H1 (cell line): ENCODE data around the gene CLEC2D. TPM values are rescaled to one million over a fixed set of nuclear protein-coding genes. Genes with fewer than 3 reads are reported as not detected.
"Not testable (repeated sequence)": the region's sequence is repeated elsewhere in the genome, so short reads cannot be mapped to it uniquely, and the experiment has no call there.

ENCODE experiments used
- CTCF ChIA-PET: fragments of 300-600 bp; sonication (Branson Sonifier 250); formaldehyde crosslinking; loops from one replicate; lab custom pipeline; 2021; ENCODE audit not compliant: partially characterized antibody; lab: Charles Lee
- POLR2A ChIA-PET: fragments of 300-600 bp; sonication (Branson Sonifier 250); formaldehyde crosslinking; loops from one replicate; lab custom pipeline; 2021; ENCODE audit warnings: inconsistent platforms; ENCODE audit not compliant: partially characterized antibody; lab: Charles Lee
- DNase-seq, 2 experiments: peaks; one replicate each; pipeline versions ENCODE4 v3.0.0 to v3.0.0-alpha.2; 2010 to 2022; ENCODE audit warnings: low spot score in 2 of 2, low read depth in 1 of 2, mixed read lengths in 1 of 2
- FAIRE-seq: peaks from 2 replicates; lab custom pipeline; 2011; peaks lifted over from hg19 to GRCh38; lab: Jason Lieb, UNC
- H2AFZ ChIP-seq: 2 replicates; pipeline ENCODE4 v1.8.1; 2012; ENCODE audit warnings: low read length, inconsistent platforms
- H2AK5ac ChIP-seq: 2 replicates; pipeline ENCODE4 v1.6.1; 2013; ENCODE audit warnings: low read depth, low read length
- H2BK120ac ChIP-seq: replicated peaks from 2 replicates; pipeline ENCODE3; 2013; ENCODE audit warnings: low read depth, low read length, inconsistent platforms
- H2BK12ac ChIP-seq: 2 replicates; pipeline ENCODE4 v1.6.1; 2013; ENCODE audit warnings: low read depth, low read length
- H2BK15ac ChIP-seq: 2 replicates; pipeline ENCODE4 v1.6.1; 2013; ENCODE audit warnings: low read length
- H2BK20ac ChIP-seq: 2 replicates; pipeline ENCODE4 v1.6.1; 2013; ENCODE audit warnings: low read length
- H2BK5ac ChIP-seq: 2 replicates; pipeline ENCODE4 v1.6.1; 2013; ENCODE audit warnings: low read depth, low read length
- H3K14ac ChIP-seq: 2 replicates; pipeline ENCODE4 v1.6.1; 2013; ENCODE audit warnings: inconsistent platforms; ENCODE audit not compliant: insufficient read length
- H3K18ac ChIP-seq: 2 replicates; pipeline ENCODE4 v1.6.1; 2013; ENCODE audit warnings: low read length; ENCODE audit errors: extremely low read depth
- H3K23ac ChIP-seq: 2 replicates; pipeline ENCODE4 v1.6.1; 2013; ENCODE audit warnings: inconsistent platforms; ENCODE audit not compliant: insufficient read length
- H3K23me2 ChIP-seq: 2 replicates; pipeline ENCODE4 v1.6.1; 2013; ENCODE audit warnings: low read depth, low read length
- H3K27ac ChIP-seq: 2 replicates; pipeline ENCODE4 v1.6.1; 2011; ENCODE audit warnings: low read depth, low read length, inconsistent platforms
- H3K27me3 ChIP-seq, 4 experiments: replicated peaks in 1 of 4; 1 replicate in 1 of 4; 2 replicates in 3 of 4; pipeline versions ENCODE4 v1.6.1 to v1.8.1; 2011 to 2013; ENCODE audit warnings: low read length in 3 of 4, mild to moderate bottlenecking in 3 of 4, inconsistent platforms in 2 of 4, mixed read lengths in 2 of 4, moderate library complexity in 1 of 4; ENCODE audit not compliant: control insufficient read depth in 3 of 4, insufficient read depth in 3 of 4; ENCODE audit errors: extremely low read depth in 1 of 4
- H3K36me3 ChIP-seq, 4 experiments: 2 replicates each; pipeline versions ENCODE4 v1.6.1 to v1.8.1; 2011 to 2013; ENCODE audit warnings: mild to moderate bottlenecking in 4 of 4, low read length in 3 of 4, moderate library complexity in 2 of 4, control low read depth in 1 of 4, inconsistent platforms in 1 of 4; ENCODE audit not compliant: insufficient read depth in 4 of 4, control insufficient read depth in 2 of 4
- H3K4ac ChIP-seq: replicated peaks from 2 replicates; pipeline ENCODE3; 2013; ENCODE audit warnings: low read length, low read depth, mixed read lengths, inconsistent platforms; ENCODE audit not compliant: insufficient read length
- H3K4me1 ChIP-seq, 4 experiments: replicated peaks in 1 of 4; 1 replicate in 1 of 4; 2 replicates in 3 of 4; pipeline versions ENCODE4 v1.6.1 to v1.8.1; 2011 to 2013; ENCODE audit warnings: low read length in 3 of 4, inconsistent platforms in 2 of 4, mixed read lengths in 1 of 4; ENCODE audit not compliant: insufficient read depth in 4 of 4, control insufficient read depth in 3 of 4
- H3K4me2 ChIP-seq, 2 experiments: 2 replicates each; pipeline versions ENCODE4 v1.6.1 to v1.8.1; 2011 to 2013; ENCODE audit warnings: low read depth in 2 of 2, low read length in 2 of 2, control low read depth in 1 of 2, inconsistent platforms in 1 of 2, mild to moderate bottlenecking in 1 of 2; ENCODE audit not compliant: insufficient read depth in 1 of 2
- H3K4me3 ChIP-seq, 4 experiments: fragments of 200-600, 300-600 bp in 1 of 4; sonication (generic), shearing (Covaris generic), sonication (Bioruptor Twin) in 1 of 4; 2 replicates each; pipeline versions ENCODE4 v1.5.1 to v1.8.1; 2011 to 2016; ENCODE audit warnings: low read length in 4 of 4, low read depth in 3 of 4, control low read depth in 2 of 4, inconsistent platforms in 2 of 4, mild to moderate bottlenecking in 2 of 4, mixed read lengths in 1 of 4, moderate library complexity in 1 of 4; ENCODE audit not compliant: insufficient read depth in 2 of 4; ENCODE audit errors: extremely low read depth in 1 of 4
- H3K56ac ChIP-seq: replicated peaks from 2 replicates; pipeline ENCODE3; 2013; ENCODE audit warnings: low read depth, mild to moderate bottlenecking, mixed read lengths, low read length, inconsistent platforms; ENCODE audit not compliant: insufficient read length
- H3K79me1 ChIP-seq: 2 replicates; pipeline ENCODE4 v1.6.1; 2013; ENCODE audit warnings: low read depth, low read length, control low read depth
- H3K79me2 ChIP-seq, 2 experiments: 2 replicates each; pipeline versions ENCODE4 v1.6.1 to v1.8.1; 2012 to 2013; ENCODE audit warnings: low read length in 2 of 2, mild to moderate bottlenecking in 2 of 2, inconsistent platforms in 1 of 2; ENCODE audit not compliant: insufficient read depth in 2 of 2, control insufficient read depth in 1 of 2
- H3K9ac ChIP-seq, 4 experiments: replicated peaks in 1 of 4; 1 replicate in 1 of 4; 2 replicates in 3 of 4; pipeline versions ENCODE4 v1.6.1 to v1.8.1; 2011 to 2013; ENCODE audit warnings: low read depth in 3 of 4, low read length in 3 of 4, control low read depth in 2 of 4, mild to moderate bottlenecking in 2 of 4, moderate library complexity in 2 of 4, inconsistent platforms in 1 of 4; ENCODE audit errors: extremely low read depth in 1 of 4
- H3K9me3 ChIP-seq, 2 experiments: 2 replicates each; pipeline versions ENCODE4 v1.6.1 to v1.8.1; 2012 to 2013; ENCODE audit warnings: mild to moderate bottlenecking in 2 of 2, moderate library complexity in 2 of 2, control low read depth in 1 of 2, inconsistent platforms in 1 of 2, low read depth in 1 of 2, low read length in 1 of 2, mixed read lengths in 1 of 2; ENCODE audit not compliant: insufficient read depth in 2 of 2
- H4K20me1 ChIP-seq, 2 experiments: replicated peaks in 1 of 2; 2 replicates each; pipeline versions ENCODE3 to v1.8.1; 2011 to 2013; ENCODE audit warnings: inconsistent platforms in 2 of 2, low read length in 2 of 2, mild to moderate bottlenecking in 1 of 2; ENCODE audit not compliant: insufficient read depth in 2 of 2, control insufficient read depth in 1 of 2
- H4K5ac ChIP-seq: 2 replicates; pipeline ENCODE4 v1.6.1; 2013; ENCODE audit warnings: low read length, low read depth, mixed read lengths, inconsistent platforms; ENCODE audit not compliant: insufficient read length
- H4K8ac ChIP-seq: 2 replicates; pipeline ENCODE4 v1.8.0; 2013; ENCODE audit warnings: mild to moderate bottlenecking, moderate library complexity, low read length, inconsistent platforms; ENCODE audit not compliant: insufficient read depth; ENCODE audit errors: extremely low read depth
- H4K91ac ChIP-seq: replicated peaks from 2 replicates; pipeline ENCODE3; 2013; ENCODE audit warnings: low read length, mixed read lengths, inconsistent platforms; ENCODE audit not compliant: insufficient read length
- WGBS, 2 experiments: shearing (Covaris generic) in 1 of 2; methylation state at CpG; one replicate each; pipeline versions ENCODE4 v1.1.6 to v1.1.7; 2013 to 2015; ENCODE audit warnings: low lambda C conversion rate in 2 of 2, mixed read lengths in 2 of 2, inconsistent platforms in 1 of 2, low coverage in 1 of 2, missing lambda C conversion rate in 1 of 2; ENCODE audit not compliant: insufficient replicate concordance in 2 of 2, insufficient coverage in 1 of 2, insufficient read length in 1 of 2; ENCODE audit errors: extremely low coverage in 1 of 2, missing lambda C conversion rate in 1 of 2; 5-methylcytosine and 5-hydroxymethylcytosine counted together
- polyA plus RNA-seq, 7 experiments: library from polyadenylated mRNA; depleted of rRNA in 3 of 7; stranded (reverse) in 5 of 7; unstranded in 2 of 7; fragments of >200 nt in 5 of 7; fragments of 200-250 nt in 2 of 7; gene quantifications; 1 replicate in 5 of 7; 2 replicates in 1 of 7; 4 replicates in 1 of 7; pipeline versions ENCODE4 v1.2.1 to v1.2.3, GENCODE V29; 2011 to 2013; ENCODE audit warnings: missing spikeins in 2 of 7, mixed read lengths in 2 of 7
- total RNA-seq: library from RNA; stranded (reverse); fragmentation: NEBNext Ultra II Directional; extraction: Animal tissue kit (Norgen Biotek cat#: 25700); gene quantifications from 2 replicates; pipeline ENCODE4 v1.2.1, GENCODE V29; 2021

The CLEC2D gene
- total and polyA plus RNA-seq, 2 of the 8 experiments (the other 6 are each of a cell fraction or from before 2014, with no cell fraction given) = 4.2 to 6.2 TPM

GRCh38 chr12:9739404-9740105 is 70.0 kb downstream of the CLEC2D start:
- not testable (repeated sequence) for H3K4me2 ChIP-seq, H3K79me1 ChIP-seq, H3K23me2 ChIP-seq, H2BK120ac ChIP-seq, H3K56ac ChIP-seq, FAIRE-seq, H2BK20ac ChIP-seq, H3K4me3 ChIP-seq, H3K9ac ChIP-seq, H4K8ac ChIP-seq, H4K91ac ChIP-seq, H2BK15ac ChIP-seq, H3K36me3 ChIP-seq, H3K27ac ChIP-seq, H2BK5ac ChIP-seq, H3K23ac ChIP-seq, DNase-seq, H3K4me1 ChIP-seq, H4K5ac ChIP-seq, H2BK12ac ChIP-seq, H3K4ac ChIP-seq, H3K9me3 ChIP-seq, H3K79me2 ChIP-seq, H3K14ac ChIP-seq, H2AFZ ChIP-seq, H4K20me1 ChIP-seq, H3K18ac ChIP-seq, H2AK5ac ChIP-seq, H3K27me3 ChIP-seq
- WGBS, 2 experiments = 76% methylated on average over 35 of the region's 54 CpGs; no CpG with 5 or more reads in 1 of the 2 experiments
- CTCF ChIA-PET = interaction anchor here (1.3 to 3.2 kb wide), 4 partner anchors 10 to 58 kb away, joined by 3 to 11 read pairs (median 4); no protein-coding TSS in a partner anchor
- POLR2A ChIA-PET = interaction anchor here (0.6 to 1.1 kb wide), 2 partner anchors 76 to 92 kb away, joined by 3 read pairs; no protein-coding TSS in a partner anchor
